ENCODE measurements around the gene MRPL37. TPM values are rescaled to one million over a fixed set of nuclear protein-coding genes. Genes with fewer than 3 reads are reported as not detected.

Gene MRPL37
- total RNA-seq, 2 experiments from 2014 or later = 93.8 to 95.2 TPM

DNA sequence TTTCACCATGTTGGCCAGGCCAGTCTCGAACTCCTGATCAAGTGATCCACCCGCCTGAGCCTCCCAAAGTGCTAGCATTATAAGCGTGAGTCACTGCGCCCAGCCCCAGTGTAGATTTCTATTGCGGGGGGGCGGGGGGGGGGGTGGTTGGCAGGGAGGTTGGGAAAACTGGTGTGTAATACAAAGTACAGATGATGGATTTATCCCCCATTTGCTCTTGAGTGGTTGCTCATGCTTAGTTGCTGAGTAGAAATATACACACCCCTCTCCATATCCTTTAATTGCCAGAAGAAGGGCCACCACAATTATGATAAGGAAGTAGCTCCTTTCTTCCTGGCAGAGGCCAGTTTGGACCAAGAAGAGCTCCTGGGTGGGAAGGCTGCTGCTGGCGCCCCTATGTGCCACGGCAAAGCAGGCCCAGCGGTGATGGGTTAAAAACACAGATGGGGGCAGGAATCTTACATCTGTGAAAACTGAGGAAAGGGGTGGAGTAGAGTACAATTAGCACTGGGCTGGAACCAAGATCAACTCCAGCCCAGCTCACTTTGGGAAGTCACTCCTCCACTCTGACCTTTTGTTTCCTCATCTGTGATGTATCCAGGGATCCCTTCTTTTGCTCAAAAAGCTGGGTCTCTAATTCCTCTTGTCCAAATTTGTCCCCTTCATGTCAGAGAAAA lies 55.2 kb downstream of the MRPL37 start:
- no peak overlapping the region for H3K4me3 Mint-ChIP-seq
- ChIA-PET CTCF (interaction anchor here (0.5 to 1.7 kb wide), 2 partner anchors 15 to 103 kb away, joined by 3 to 4 read pairs; no protein-coding TSS in a partner anchor), POLR2A (no interaction called here)
- H3K27me3 Mint-ChIP-seq = no peaks in the 10 kb centered on the region
- H3K27ac Mint-ChIP-seq = no peak overlapping the region
- H3K9me3 Mint-ChIP-seq = no peaks in the 10 kb centered on the region
- no peaks in the 10 kb centered on the region for H3K36me3 Mint-ChIP-seq (ENCODE audit: low read depth)
- no peak for DNase-seq
- H3K4me1 Mint-ChIP-seq = peaks cover 11% of the 10 kb centered on the region

- POLR2A ChIA-PET = no interaction called here
- Mint-ChIP-seq H3K27me3 (no peaks in the 10 kb centered on the region), H3K9me3 (no peaks in the 10 kb centered on the region), H3K4me1 (peaks cover 11% of the 10 kb centered on the region), H3K36me3 (ENCODE audit: low read depth) (no peaks in the 10 kb centered on the region), H3K27ac (no peak overlapping the region), H3K4me3 (no peak overlapping the region)
- DNase-seq = no peak
- CTCF ChIA-PET = no interaction called here
These were observed 56.8 kb downstream of the MRPL37 start for GRCh38 chr1:54256522-54257345.

DNA sequence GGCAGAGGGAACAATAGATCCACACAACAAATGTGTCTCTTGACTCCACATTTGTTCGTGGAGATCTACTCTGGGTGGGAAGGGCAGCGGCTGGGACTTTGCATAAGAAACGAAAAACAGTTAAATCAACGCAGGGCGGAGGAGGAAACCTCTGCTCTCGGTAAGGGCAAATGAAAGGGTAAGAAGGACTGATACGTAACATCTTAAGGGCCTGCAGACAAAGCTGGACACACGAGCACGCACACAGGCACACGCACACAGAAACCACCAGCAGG lies 57.3 kb downstream of the MRPL37 start:
- no peak for DNase-seq
- Mint-ChIP-seq H3K4me1 (peaks cover 11% of the 10 kb centered on the region), H3K4me3 (no peak overlapping the region), H3K9me3 (no peaks in the 10 kb centered on the region), H3K27ac (no peak overlapping the region), H3K36me3 (ENCODE audit: low read depth) (no peaks in the 10 kb centered on the region), H3K27me3 (no peaks in the 10 kb centered on the region)
- ChIA-PET CTCF (interaction anchor here (1.3 kb wide), 1 partner anchor 10 kb away, joined by 3 read pairs; no protein-coding TSS in a partner anchor), POLR2A (no interaction called here)

DNA sequence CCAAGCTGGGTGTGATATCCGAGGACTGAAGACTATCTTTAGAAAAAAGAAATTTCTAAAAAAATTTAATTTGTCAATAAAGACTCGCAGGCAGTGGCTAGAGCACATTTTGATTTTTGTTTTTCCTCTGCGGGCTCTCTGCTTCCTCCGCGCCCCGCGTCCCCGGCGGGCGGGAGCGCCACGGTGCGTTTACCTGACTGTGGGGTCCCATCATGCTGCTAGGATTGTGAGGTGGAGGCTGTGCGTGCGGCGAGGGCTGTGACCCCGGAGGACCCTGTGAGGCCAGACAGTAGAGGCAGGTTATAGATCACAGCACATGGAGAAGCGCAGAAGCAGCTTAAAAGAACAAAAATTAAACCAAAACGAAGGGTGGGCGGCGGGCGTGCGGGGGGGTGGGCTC lies 57.9 kb downstream of the MRPL37 start:
- H3K4me3 Mint-ChIP-seq = no peak overlapping the region
- CTCF ChIA-PET = interaction anchor here (1.3 kb wide), 1 partner anchor 10 kb away, joined by 3 read pairs; no protein-coding TSS in a partner anchor
- H3K9me3 Mint-ChIP-seq = no peaks in the 10 kb centered on the region
- H3K27me3 Mint-ChIP-seq = no peaks in the 10 kb centered on the region
- DNase-seq = no peak
- POLR2A ChIA-PET = no interaction called here
- peaks cover 9% of the 10 kb centered on the region for H3K4me1 Mint-ChIP-seq
- H3K36me3 Mint-ChIP-seq (ENCODE audit: low read depth) = no peaks in the 10 kb centered on the region
- H3K27ac Mint-ChIP-seq = peak overlapping the region; percentile 74

DNA sequence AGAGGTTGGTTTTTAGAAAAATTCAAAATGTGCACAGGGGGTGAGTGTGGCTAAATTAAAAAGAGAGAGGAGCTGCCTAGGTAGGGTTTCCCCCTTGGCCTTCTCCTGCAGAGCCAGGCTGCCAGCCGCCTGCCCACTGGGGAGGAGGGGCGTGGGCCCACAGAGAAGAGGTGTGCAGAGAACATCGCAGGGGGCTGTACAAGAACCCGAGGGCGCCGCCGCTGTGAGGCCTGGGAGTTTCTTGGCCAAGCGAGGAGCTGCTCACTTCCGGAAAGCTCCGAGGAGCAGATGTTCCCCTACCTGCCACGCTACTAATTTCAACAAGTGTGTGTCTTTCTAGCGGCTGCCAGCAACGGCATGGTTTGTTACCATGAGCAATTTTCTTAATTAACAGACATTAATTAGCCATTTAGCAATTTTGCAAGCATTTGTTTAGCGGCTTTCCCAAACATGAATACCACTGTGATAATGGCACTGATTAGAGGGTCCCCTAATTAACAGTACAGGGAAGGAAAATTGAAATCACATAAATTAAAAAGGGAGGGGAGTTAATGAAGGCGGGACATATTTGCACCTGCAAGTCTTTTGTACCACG lies 59.7 kb downstream of the MRPL37 start:
- Mint-ChIP-seq H3K27me3 (no peaks in the 10 kb centered on the region), H3K4me3 (no peak overlapping the region), H3K36me3 (ENCODE audit: low read depth) (peaks cover 4% of the 10 kb centered on the region), H3K27ac (peak overlapping the region; percentile 9), H3K4me1 (peaks cover 19% of the 10 kb centered on the region), H3K9me3 (no peaks in the 10 kb centered on the region)
- DNase-seq = no peak
- POLR2A ChIA-PET = no interaction called here
- CTCF ChIA-PET = no interaction called here

DNA sequence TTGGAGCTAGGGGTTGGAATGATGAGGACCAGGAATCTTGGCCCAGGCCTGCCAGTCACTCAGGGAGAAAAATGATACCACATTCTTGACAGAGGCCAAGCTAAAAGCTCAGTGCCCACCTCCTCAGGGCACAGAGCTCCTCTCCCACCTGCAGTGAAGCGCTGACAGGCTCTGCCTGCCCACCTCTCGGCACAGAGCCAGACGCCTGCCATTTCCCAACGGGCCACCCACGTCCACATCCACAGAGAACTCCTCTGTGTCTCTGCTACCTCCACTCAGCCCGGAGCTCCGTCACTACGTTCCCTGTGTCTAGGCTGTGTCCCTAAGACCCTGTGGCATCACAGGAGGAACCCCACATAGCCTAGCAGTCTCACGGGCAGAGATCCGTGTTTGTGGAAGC lies 60.8 kb downstream of the MRPL37 start:
- CTCF ChIA-PET = interaction anchor here (0.8 to 1.0 kb wide), 2 partner anchors 8 to 11 kb away, joined by 3 read pairs; no protein-coding TSS in a partner anchor
- DNase-seq = no peak
- POLR2A ChIA-PET = no interaction called here
- Mint-ChIP-seq H3K4me1 (peaks cover 25% of the 10 kb centered on the region), H3K27me3 (no peaks in the 10 kb centered on the region), H3K9me3 (no peaks in the 10 kb centered on the region), H3K27ac (no peak overlapping the region), H3K4me3 (no peak overlapping the region), H3K36me3 (ENCODE audit: low read depth) (peaks cover 4% of the 10 kb centered on the region)

- peaks cover 4% of the 10 kb centered on the region for H3K36me3 Mint-ChIP-seq (ENCODE audit: low read depth)
- H3K4me1 Mint-ChIP-seq = peaks cover 25% of the 10 kb centered on the region
- H3K9me3 Mint-ChIP-seq = no peaks in the 10 kb centered on the region
- no peak for DNase-seq
- H3K27ac Mint-ChIP-seq = no peak overlapping the region
- ChIA-PET CTCF (interaction anchor here (1.0 to 1.1 kb wide), 2 partner anchors 43 to 86 kb away, joined by 3 to 4 read pairs; no protein-coding TSS in a partner anchor), POLR2A (no interaction called here)
- H3K4me3 Mint-ChIP-seq = no peak overlapping the region
- H3K27me3 Mint-ChIP-seq = no peaks in the 10 kb centered on the region
These were observed 62.3 kb downstream of the MRPL37 start for GRCh38 chr1:54262244-54262643.

DNA sequence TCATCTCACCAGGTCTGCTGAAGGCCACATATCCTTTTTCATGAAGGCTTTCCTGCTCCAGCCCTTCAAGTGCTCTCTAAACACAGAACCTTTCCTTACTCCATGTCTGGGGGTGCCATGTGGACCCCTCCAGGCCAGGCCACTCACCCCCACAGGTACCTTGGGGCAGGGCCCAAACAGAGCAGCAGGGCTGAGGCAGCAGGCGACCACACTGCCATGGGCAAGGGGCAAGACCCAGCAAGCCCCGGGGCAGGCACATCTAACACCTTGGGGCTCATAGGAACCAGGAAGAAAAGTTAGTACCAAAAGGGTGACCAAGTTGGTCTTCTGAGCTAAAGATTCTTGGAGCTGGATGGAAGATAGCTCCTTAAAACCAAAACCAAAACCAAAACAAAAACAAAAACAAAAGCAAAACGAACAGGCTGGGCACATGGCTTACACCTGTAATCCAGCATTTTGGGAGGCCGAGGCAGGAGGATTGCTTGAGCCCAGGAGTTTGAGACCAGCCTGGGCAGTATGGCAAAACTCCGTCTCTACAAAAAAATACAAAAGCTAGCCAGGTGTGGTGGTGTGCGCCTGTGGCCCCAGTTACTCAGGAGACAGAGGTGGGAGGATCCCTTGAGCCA lies 63.7 kb downstream of the MRPL37 start:
- POLR2A ChIA-PET = no interaction called here
- CTCF ChIA-PET = interaction anchor here (0.6 to 1.9 kb wide), 5 partner anchors 8 to 300 kb away, joined by 3 to 6 read pairs (median 5); no protein-coding TSS in a partner anchor
- Mint-ChIP-seq H3K4me1 (peaks cover 18% of the 10 kb centered on the region), H3K36me3 (ENCODE audit: low read depth) (peaks cover 4% of the 10 kb centered on the region), H3K4me3 (no peak overlapping the region), H3K27me3 (no peaks in the 10 kb centered on the region), H3K27ac (peak overlapping the region; percentile 81), H3K9me3 (no peaks in the 10 kb centered on the region)
- DNase-seq = no peak

GRCh38 chr1:54265126-54265525 lies 65.2 kb downstream of the MRPL37 start:
- H3K27ac Mint-ChIP-seq = no peak overlapping the region
- no peaks in the 10 kb centered on the region for H3K27me3 Mint-ChIP-seq
- no peak overlapping the region for H3K4me3 Mint-ChIP-seq
- no peak for DNase-seq
- H3K9me3 Mint-ChIP-seq = no peaks in the 10 kb centered on the region
- peaks cover 4% of the 10 kb centered on the region for H3K36me3 Mint-ChIP-seq (ENCODE audit: low read depth)
- ChIA-PET CTCF (interaction anchor here (1.3 to 1.9 kb wide), 3 partner anchors 13 to 62 kb away, joined by 5 to 6 read pairs (median 5); no protein-coding TSS in a partner anchor), POLR2A (no interaction called here)
- H3K4me1 Mint-ChIP-seq = peaks cover 18% of the 10 kb centered on the region

DNA sequence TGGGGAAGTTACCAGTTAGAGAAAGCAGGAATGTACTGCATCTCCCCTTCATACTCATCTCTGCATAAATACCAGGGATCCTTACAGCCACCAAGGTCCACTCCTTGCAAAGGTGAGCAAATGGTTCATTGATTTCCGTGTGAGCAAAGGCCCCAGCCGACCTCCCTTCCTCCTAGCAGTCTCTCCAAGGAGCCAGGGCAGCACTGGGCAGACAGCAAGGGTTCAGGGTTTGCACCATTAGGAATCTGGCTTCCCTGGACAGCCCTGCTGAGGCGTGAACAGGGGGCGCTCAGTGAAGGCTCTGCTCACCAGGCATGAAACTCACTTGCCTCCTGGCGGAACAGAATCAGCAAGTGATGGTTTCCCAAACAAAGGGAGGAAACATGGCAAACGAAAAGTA lies 65.7 kb downstream of the MRPL37 start:
- peaks cover 18% of the 10 kb centered on the region for H3K4me1 Mint-ChIP-seq
- CTCF ChIA-PET = interaction anchor here (0.6 to 1.9 kb wide), 4 partner anchors 12 to 724 kb away, joined by 4 to 6 read pairs (median 4); no protein-coding TSS in a partner anchor

DNA sequence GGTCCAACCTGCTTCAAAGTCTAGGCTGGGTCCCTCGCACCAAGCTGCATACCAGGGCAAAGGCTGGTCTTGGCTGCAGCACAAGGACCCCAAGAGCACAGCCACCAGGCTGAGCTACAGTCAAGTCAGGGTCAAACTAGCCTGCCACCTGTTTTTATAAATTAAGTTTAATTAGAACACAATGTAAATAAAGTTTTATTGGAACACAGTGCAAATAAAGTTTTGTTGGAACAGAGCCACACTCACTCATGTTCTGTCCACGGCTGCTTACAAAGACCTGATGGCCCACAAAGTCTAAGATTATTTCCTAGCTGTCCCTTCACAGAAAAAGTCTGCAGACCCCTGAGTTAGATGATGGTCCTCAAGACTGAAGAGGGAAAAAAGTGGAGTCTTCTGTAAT lies 66.2 kb downstream of the MRPL37 start:
- Mint-ChIP-seq H3K9me3 (no peaks in the 10 kb centered on the region), H3K27me3 (no peaks in the 10 kb centered on the region), H3K36me3 (ENCODE audit: low read depth) (peaks cover 4% of the 10 kb centered on the region), H3K27ac (no peak overlapping the region), H3K4me3 (no peak overlapping the region), H3K4me1 (peaks cover 18% of the 10 kb centered on the region)
- ChIA-PET CTCF (interaction anchor here (0.6 to 0.9 kb wide), 2 partner anchors 12 to 723 kb away, joined by 4 read pairs; no protein-coding TSS in a partner anchor), POLR2A (no interaction called here)
- DNase-seq = no peak

More for the DNA sequence above, 65.7 kb downstream of the MRPL37 start:
- Mint-ChIP-seq H3K27ac (no peak overlapping the region), H3K27me3 (no peaks in the 10 kb centered on the region), H3K4me3 (no peak overlapping the region), H3K36me3 (ENCODE audit: low read depth) (peaks cover 4% of the 10 kb centered on the region), H3K9me3 (no peaks in the 10 kb centered on the region)
- no peak for DNase-seq
- POLR2A ChIA-PET = no interaction called here

GRCh38 chr1:54266908-54267307 lies 66.9 kb downstream of the MRPL37 start:
- POLR2A ChIA-PET = no interaction called here
- no peak overlapping the region for H3K27ac Mint-ChIP-seq
- no peak overlapping the region for H3K4me3 Mint-ChIP-seq
- DNase-seq = no peak
- H3K36me3 Mint-ChIP-seq (ENCODE audit: low read depth) = peaks cover 4% of the 10 kb centered on the region
- CTCF ChIA-PET = interaction anchor here (0.9 kb wide), 2 partner anchors 9 to 11 kb away, joined by 3 to 4 read pairs; no protein-coding TSS in a partner anchor
- peaks cover 18% of the 10 kb centered on the region for H3K4me1 Mint-ChIP-seq
- H3K27me3 Mint-ChIP-seq = no peaks in the 10 kb centered on the region
- no peaks in the 10 kb centered on the region for H3K9me3 Mint-ChIP-seq

Measured in activated CD4-positive, alpha-beta T cell treated with anti-CD3 and anti-CD28 coated beads, Interleukin-2, amount 10 ng/mL, durations not matched to agents 7 days and 5 days (primary cell).